A673 (cell line): ENCODE data around the gene C1QTNF4. TPM values are rescaled to one million over a fixed set of nuclear protein-coding genes. Genes with fewer than 3 reads are reported as not detected.

Experiments
- BruUV-seq: library from RNA; stranded (reverse); fragments of 400-500 nt; replicated peaks from 2 replicates; lab custom pipeline; 2021; lab: Mats Ljungman, UMichigan
- CTCF ChIA-PET: fragments of 300-600 bp; sonication (Branson Sonifier 250); formaldehyde crosslinking; loops from one replicate; lab custom pipeline; 2022; ENCODE audit warnings: antibody characterized with exemption; lab: Charles Lee
- POLR2A ChIA-PET: fragments of 300-600 bp; sonication (Branson Sonifier 250); formaldehyde crosslinking; loops from one replicate; lab custom pipeline; 2022; ENCODE audit warnings: antibody characterized with exemption; ENCODE audit not compliant: low non-redundant PET; lab: Charles Lee
- DNase-seq: peaks from one replicate; pipeline ENCODE4 v3.0.0-alpha.2; 2015; ENCODE audit warnings: low spot score
- H3K27ac ChIP-seq: fragments of 200-600 bp; sonication (generic); 2 replicates; pipeline ENCODE4 v1.5.1; 2016; ENCODE audit warnings: mixed run types, low read depth, mild to moderate bottlenecking, mixed read lengths, antibody characterized with exemption, low read length; ENCODE audit not compliant: poor library complexity, severe bottlenecking
- H3K27me3 ChIP-seq: fragments of 200-600 bp; sonication (generic); replicated peaks from 2 replicates; pipeline ENCODE4 v1.6.1; 2017; ENCODE audit warnings: mixed run types, low read depth, mild to moderate bottlenecking, mixed read lengths, antibody characterized with exemption, low read length; ENCODE audit not compliant: insufficient read depth, poor library complexity
- H3K36me3 ChIP-seq: fragments of 200-600 bp; sonication (generic); 2 replicates; pipeline ENCODE4 v1.6.1; 2016; ENCODE audit warnings: mixed run types, mild to moderate bottlenecking, mixed read lengths, antibody characterized with exemption, low read length; ENCODE audit not compliant: insufficient read depth, poor library complexity, severe bottlenecking
- H3K4me1 ChIP-seq: fragments of 200-600 bp; sonication (generic); 2 replicates; pipeline ENCODE4 v1.6.1; 2017; ENCODE audit warnings: mixed run types, mild to moderate bottlenecking, mixed read lengths, antibody characterized with exemption, low read length; ENCODE audit not compliant: insufficient read depth, poor library complexity, severe bottlenecking
- H3K4me3 ChIP-seq: fragments of 200-600 bp; sonication (generic); 2 replicates; pipeline ENCODE4 v1.5.1; 2016; ENCODE audit warnings: low read depth, mixed run types, mild to moderate bottlenecking, mixed read lengths, low read length; ENCODE audit not compliant: poor library complexity, severe bottlenecking
- H3K9me3 ChIP-seq: fragments of 200-600 bp; sonication (generic); 2 replicates; pipeline ENCODE4 v1.6.1; 2016; ENCODE audit warnings: mixed run types, low read depth, mild to moderate bottlenecking, mixed read lengths, antibody characterized with exemption, low read length; ENCODE audit not compliant: poor library complexity, severe bottlenecking
- CTCF ChIP-seq: fragments of 300-800, 200-600 bp; sonication (generic); conservative IDR thresholded peaks from 2 replicates; pipeline ENCODE4 v1.5.1; 2017; ENCODE audit warnings: low read depth, mild to moderate bottlenecking, antibody characterized with exemption, low read length, moderate library complexity, mixed read lengths
- EZH2 ChIP-seq: fragments of 200-600 bp; sonication (generic); IDR thresholded peaks from 2 replicates; pipeline ENCODE4 v1.6.1; 2017; ENCODE audit warnings: borderline replicate concordance, low read depth, mild to moderate bottlenecking, mixed read lengths, antibody characterized with exemption, low read length; ENCODE audit not compliant: poor library complexity, severe bottlenecking
- intact Hi-C: fragments of 100-400 bp; cut with micrococcal nuclease; formaldehyde crosslinking; loops from one replicate; pipeline ENCODE4 v1.10.0; 2022; ENCODE audit not compliant: unreplicated experiment
- total RNA-seq: library from RNA; stranded (reverse); gene quantifications from 2 replicates; pipeline ENCODE4 v1.2.3, GENCODE V29; 2021

The C1QTNF4 gene
- total RNA-seq, 1 experiment from 2014 or later, result 0.41 TPM

GRCh38 chr11:47615249-47615648 is 21.0 kb upstream of the C1QTNF4 start:
- intact Hi-C loops, result no loop called here
- Histone ChIP-seq H3K4me3 (no peak overlapping the region), H3K9me3 (no peaks in the 10 kb centered on the region), H3K4me1 (no peaks in the 10 kb centered on the region), H3K27ac (no peak overlapping the region), H3K27me3 (no peaks in the 10 kb centered on the region), H3K36me3 (peaks cover 33% of the 10 kb centered on the region)
- TF ChIP-seq EZH2, result no peak
- no peak for TF ChIP-seq CTCF
- DNase-seq, result no peak
- POLR2A ChIA-PET, result interaction anchor here (0.8 kb wide), 1 partner anchor 14 kb away, joined by 3 read pairs; no protein-coding TSS in a partner anchor
- no TSS peak for BruUV-seq
- CTCF ChIA-PET, result no interaction called here

GRCh38 chr11:47611348-47611794 is 17.2 kb upstream of the C1QTNF4 start:
- no TSS peak for BruUV-seq
- ChIA-PET POLR2A (interaction anchor here (1.1 kb wide), 1 partner anchor 10 kb away, joined by 5 read pairs; no protein-coding TSS in a partner anchor), CTCF (no interaction called here)
- no peak overlapping the region for H3K4me3 ChIP-seq
- H3K27me3 ChIP-seq, result no peaks in the 10 kb centered on the region
- TF ChIP-seq CTCF (no peak), EZH2 (no peak)
- peaks cover 5% of the 10 kb centered on the region for H3K36me3 ChIP-seq
- no peaks in the 10 kb centered on the region for H3K4me1 ChIP-seq
- no peaks in the 10 kb centered on the region for H3K9me3 ChIP-seq
- DNase-seq, result no peak
- intact Hi-C loops, result no loop called here
- H3K27ac ChIP-seq, result no peak overlapping the region

GRCh38 chr11:47609675-47610074 is 15.5 kb upstream of the C1QTNF4 start:
- H3K9me3 ChIP-seq, result no peaks in the 10 kb centered on the region
- no peak for DNase-seq
- H3K27me3 ChIP-seq, result no peaks in the 10 kb centered on the region
- TF ChIP-seq CTCF (no peak), EZH2 (no peak)
- ChIA-PET CTCF (no interaction called here), POLR2A (no interaction called here)
- BruUV-seq, result no TSS peak
- no peak overlapping the region for H3K4me3 ChIP-seq
- H3K4me1 ChIP-seq, result no peaks in the 10 kb centered on the region
- no peaks in the 10 kb centered on the region for H3K36me3 ChIP-seq
- H3K27ac ChIP-seq, result no peak overlapping the region
- intact Hi-C loops, result no loop called here
